Mesodermal cell (in vitro differentiated cells): Measurements from ENCODE around the gene CD93.

Source experiments
- H3K27ac ChIP-seq: 2 replicates; pipeline ENCODE4 v1.7.0; 2013; ENCODE audit warnings: mild to moderate bottlenecking, low read depth, low read length, moderate library complexity; ENCODE audit not compliant: severe bottlenecking
- H3K36me3 ChIP-seq: 2 replicates; pipeline ENCODE4 v1.7.1; 2013; ENCODE audit warnings: mild to moderate bottlenecking, low read length, moderate library complexity; ENCODE audit not compliant: control insufficient read depth, insufficient read depth
- H3K4me1 ChIP-seq: one replicate; pipeline ENCODE4 v1.7.1; 2013; ENCODE audit warnings: mild to moderate bottlenecking, low read length; ENCODE audit not compliant: insufficient read depth, control insufficient read depth, poor library complexity, severe bottlenecking
- H3K4me3 ChIP-seq: 2 replicates; pipeline ENCODE4 v1.7.0; 2013; ENCODE audit warnings: low read length, control low read depth, mild to moderate bottlenecking; ENCODE audit not compliant: insufficient read depth, poor library complexity, severe bottlenecking; ENCODE audit errors: extremely low read depth
- H3K9me3 ChIP-seq: 2 replicates; pipeline ENCODE4 v1.7.1; 2013; ENCODE audit warnings: mild to moderate bottlenecking, low read length, moderate library complexity; ENCODE audit not compliant: control insufficient read depth
- WGBS, 2 experiments: methylation state at CpG; one replicate each; pipeline ENCODE4 v1.1.5; 2013; ENCODE audit warnings: missing lambda C conversion rate in 2 of 2; ENCODE audit not compliant: insufficient coverage in 2 of 2; 5-methylcytosine and 5-hydroxymethylcytosine counted together

The CD93 gene

GRCh38 chr20:23111944-23112342 lies 25.8 kb upstream of the CD93 start:
- Histone ChIP-seq H3K27ac (no peak overlapping the region), H3K36me3 (no peaks in the 10 kb centered on the region), H3K9me3 (no peaks in the 10 kb centered on the region), H3K4me3 (no peak overlapping the region), H3K4me1 (peaks cover 7% of the 10 kb centered on the region)
- 80 to 90% methylated on average over 5 to 9 of the region's 9 CpGs for WGBS, 2 experiments

GRCh38 chr20:23111307-23111943 lies 25.3 kb upstream of the CD93 start:
- no peak overlapping the region for H3K4me3 ChIP-seq
- no peaks in the 10 kb centered on the region for H3K36me3 ChIP-seq
- no peaks in the 10 kb centered on the region for H3K9me3 ChIP-seq
- WGBS, 2 experiments = 84 to 94% methylated on average over 12 to 16 of the region's 16 CpGs
- no peak overlapping the region for H3K27ac ChIP-seq
- H3K4me1 ChIP-seq = peaks cover 5% of the 10 kb centered on the region

- Histone ChIP-seq H3K4me3 (no peak overlapping the region), H3K4me1 (no peaks in the 10 kb centered on the region), H3K27ac (no peak overlapping the region), H3K36me3 (no peaks in the 10 kb centered on the region), H3K9me3 (no peaks in the 10 kb centered on the region)
- 85 to 89% methylated on average over 3 of the region's 3 CpGs for WGBS, 2 experiments
Observed at GRCh38 chr20:23108871-23109270, 22.7 kb upstream of the CD93 start.

GRCh38 chr20:23107466-23107865 lies 21.3 kb upstream of the CD93 start:
- Histone ChIP-seq H3K36me3 (no peaks in the 10 kb centered on the region), H3K4me3 (no peak overlapping the region), H3K9me3 (no peaks in the 10 kb centered on the region), H3K4me1 (no peaks in the 10 kb centered on the region), H3K27ac (no peak overlapping the region)
- 62 to 75% methylated on average over 2 of the region's 3 CpGs for WGBS, 2 experiments

- H3K4me3 ChIP-seq = no peak overlapping the region
- no peaks in the 10 kb centered on the region for H3K9me3 ChIP-seq
- 84 to 86% methylated on average over 7 to 9 of the region's 9 CpGs for WGBS, 2 experiments
- no peaks in the 10 kb centered on the region for H3K36me3 ChIP-seq
- H3K27ac ChIP-seq = no peak overlapping the region
- H3K4me1 ChIP-seq = no peaks in the 10 kb centered on the region
Observed at GRCh38 chr20:23106271-23106851, 20.2 kb upstream of the CD93 start.

GRCh38 chr20:23105193-23105592 lies 19.1 kb upstream of the CD93 start:
- no peak overlapping the region for H3K4me3 ChIP-seq
- H3K36me3 ChIP-seq = no peaks in the 10 kb centered on the region
- no peaks in the 10 kb centered on the region for H3K4me1 ChIP-seq
- WGBS, 2 experiments = 87 to 97% methylated on average over 3 of the region's 3 CpGs
- no peaks in the 10 kb centered on the region for H3K9me3 ChIP-seq
- H3K27ac ChIP-seq = no peak overlapping the region

- Histone ChIP-seq H3K36me3 (no peaks in the 10 kb centered on the region), H3K4me3 (no peak overlapping the region), H3K4me1 (no peaks in the 10 kb centered on the region), H3K9me3 (no peaks in the 10 kb centered on the region), H3K27ac (no peak overlapping the region)
- 88 to 96% methylated on average over 7 to 9 of the region's 11 CpGs for WGBS, 2 experiments
Observed at GRCh38 chr20:23103284-23104018, 17.3 kb upstream of the CD93 start.

GRCh38 chr20:23101696-23102406 lies 15.7 kb upstream of the CD93 start:
- Histone ChIP-seq H3K9me3 (no peaks in the 10 kb centered on the region), H3K4me1 (no peaks in the 10 kb centered on the region), H3K4me3 (no peak overlapping the region), H3K27ac (no peak overlapping the region), H3K36me3 (no peaks in the 10 kb centered on the region)
- 83 to 90% methylated on average over 4 of the region's 5 CpGs for WGBS, 2 experiments

- no peak overlapping the region for H3K27ac ChIP-seq
- H3K36me3 ChIP-seq = no peaks in the 10 kb centered on the region
- H3K4me3 ChIP-seq = no peak overlapping the region
- no peaks in the 10 kb centered on the region for H3K9me3 ChIP-seq
- H3K4me1 ChIP-seq = no peaks in the 10 kb centered on the region
Observed at GRCh38 chr20:23100720-23101107, 14.6 kb upstream of the CD93 start.

GRCh38 chr20:23099791-23100719 lies 13.9 kb upstream of the CD93 start:
- Histone ChIP-seq H3K27ac (no peak overlapping the region), H3K36me3 (no peaks in the 10 kb centered on the region), H3K4me1 (no peaks in the 10 kb centered on the region), H3K4me3 (no peak overlapping the region), H3K9me3 (no peaks in the 10 kb centered on the region)
- 83 to 89% methylated on average over 9 of the region's 13 CpGs for WGBS, 2 experiments
